Cardiac muscle cell (in vitro differentiated cells and primary cell): ENCODE measurements around the gene C6orf136. TPM values are rescaled to one million over a fixed set of nuclear protein-coding genes. Genes with fewer than 3 reads are reported as not detected.
A peak's percentile ranks its signal among the peaks of the same experiment; 100 is the strongest.

Experiments
- DNase-seq, 2 donors: peaks; one replicate each; pipeline versions ENCODE4 v3.0.0 to v3.0.0-alpha.2; 2010 to 2017; ENCODE audit warnings: low read depth in 1 of 2, low spot score in 1 of 2
- H3K27ac ChIP-seq: fragments of 200-600 bp; sonication (generic); 2 replicates; pipeline ENCODE4 v1.5.1; 2016
- H3K27me3 ChIP-seq: fragments of 200-600 bp; sonication (generic); 2 replicates; pipeline ENCODE4 v1.6.0; 2016; ENCODE audit warnings: control low read depth
- H3K36me3 ChIP-seq: fragments of 200-600 bp; sonication (generic); 2 replicates; pipeline ENCODE4 v1.5.1; 2016; ENCODE audit warnings: control low read depth
- H3K4me1 ChIP-seq: fragments of 200-600 bp; sonication (generic); 2 replicates; pipeline ENCODE4 v1.8.1; 2017; ENCODE audit warnings: low read depth, mild to moderate bottlenecking, mixed run types
- H3K4me3 ChIP-seq: fragments of 200-600 bp; sonication (generic); 2 replicates; pipeline ENCODE4 v1.5.1; 2016; ENCODE audit warnings: mild to moderate bottlenecking
- H3K9me3 ChIP-seq: fragments of 200-600 bp; sonication (generic); 2 replicates; pipeline ENCODE4 v1.5.1; 2017; ENCODE audit warnings: low read depth, mild to moderate bottlenecking, control low read depth
- polyA plus RNA-seq: library from polyadenylated mRNA; unstranded; fragments of >200 nt; fragmentation: Nextera tagmentation; extraction: Ambion mirVana; gene quantifications from 2 replicates; pipeline ENCODE4 v1.2.1, GENCODE V29; 2016
- total RNA-seq: library from RNA; depleted of rRNA; stranded (reverse); fragments of >200 nt; gene quantifications from 2 replicates; pipeline ENCODE4 v1.2.3, GENCODE V29; 2016
- TF ChIP-seq, protein P1 (sequence below): IDR thresholded peaks from 2 replicates; pipeline ENCODE4 v1.5.1; 2012; ENCODE audit warnings: low read depth, mild to moderate bottlenecking, low read length

Gene C6orf136
- total and polyA plus RNA-seq, 2 experiments from 2014 or later: 28.5 to 40.1 TPM

DNA sequence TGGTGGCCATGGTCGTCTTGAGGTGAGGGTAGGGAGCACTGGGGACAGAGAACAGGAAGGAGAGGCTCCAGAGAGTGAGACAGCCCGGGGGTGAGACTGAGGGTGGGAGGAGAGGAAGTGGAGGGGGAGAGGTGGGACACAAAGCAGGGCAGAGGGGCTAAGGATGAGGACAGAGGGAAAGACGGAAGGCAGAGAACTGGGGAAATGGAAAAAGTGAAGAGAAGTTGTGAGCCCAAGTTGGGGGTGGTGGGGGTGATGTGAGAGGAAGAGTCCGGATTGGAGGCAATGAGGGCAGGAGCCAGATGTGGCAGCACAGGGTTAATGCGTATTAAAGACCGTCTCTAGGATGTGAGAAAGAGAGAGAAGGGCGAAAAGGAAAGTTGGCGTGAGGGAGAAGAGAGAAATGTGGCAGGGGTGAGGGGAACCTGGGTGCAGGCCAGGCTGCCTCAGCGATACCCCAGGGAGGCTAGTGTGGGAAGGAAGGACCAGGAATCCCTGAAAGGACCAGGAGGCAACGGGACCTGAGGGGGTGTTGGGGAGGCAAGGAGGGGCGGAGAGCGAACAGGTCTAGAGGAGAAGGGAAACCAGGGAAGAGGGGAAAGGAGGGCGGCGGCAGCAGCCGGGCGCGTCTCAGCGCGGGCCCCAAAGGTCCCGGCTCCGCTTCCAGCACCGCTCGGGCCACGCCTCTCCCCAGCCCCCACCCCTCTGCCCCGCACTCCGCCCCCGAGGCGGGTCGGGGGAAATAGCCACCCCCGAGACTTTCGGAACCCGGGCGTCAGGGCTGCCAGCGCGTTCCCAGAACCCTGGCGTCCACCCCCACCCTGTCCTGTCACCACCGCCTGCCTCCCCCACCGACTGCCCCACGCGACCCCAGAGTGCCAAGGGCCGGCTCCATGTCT, 39.3 kb downstream of the C6orf136 start, which contains the start of gene PPP1R18:
Gene PPP1R18, minus strand, starts transcription at position 637 of the 899 bp plus-strand sequence. Its CDS starts 627 bp downstream, at position 10.
- Histone ChIP-seq H3K27me3 (no peaks in the 10 kb centered on the region), H3K4me3 (peak within 1 kb of the TSS; percentile 63), H3K9me3 (no peaks in the 10 kb centered on the region), H3K36me3 (no peaks in the 10 kb centered on the region), H3K27ac (peak within 1 kb of the TSS; percentile 67), H3K4me1 (peaks cover 63% of the 10 kb centered on the region)
- TF ChIP-seq, protein P1, sequence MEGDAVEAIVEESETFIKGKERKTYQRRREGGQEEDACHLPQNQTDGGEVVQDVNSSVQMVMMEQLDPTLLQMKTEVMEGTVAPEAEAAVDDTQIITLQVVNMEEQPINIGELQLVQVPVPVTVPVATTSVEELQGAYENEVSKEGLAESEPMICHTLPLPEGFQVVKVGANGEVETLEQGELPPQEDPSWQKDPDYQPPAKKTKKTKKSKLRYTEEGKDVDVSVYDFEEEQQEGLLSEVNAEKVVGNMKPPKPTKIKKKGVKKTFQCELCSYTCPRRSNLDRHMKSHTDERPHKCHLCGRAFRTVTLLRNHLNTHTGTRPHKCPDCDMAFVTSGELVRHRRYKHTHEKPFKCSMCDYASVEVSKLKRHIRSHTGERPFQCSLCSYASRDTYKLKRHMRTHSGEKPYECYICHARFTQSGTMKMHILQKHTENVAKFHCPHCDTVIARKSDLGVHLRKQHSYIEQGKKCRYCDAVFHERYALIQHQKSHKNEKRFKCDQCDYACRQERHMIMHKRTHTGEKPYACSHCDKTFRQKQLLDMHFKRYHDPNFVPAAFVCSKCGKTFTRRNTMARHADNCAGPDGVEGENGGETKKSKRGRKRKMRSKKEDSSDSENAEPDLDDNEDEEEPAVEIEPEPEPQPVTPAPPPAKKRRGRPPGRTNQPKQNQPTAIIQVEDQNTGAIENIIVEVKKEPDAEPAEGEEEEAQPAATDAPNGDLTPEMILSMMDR: no peak
- DNase-seq: peak; percentile 73 to 76

DNA sequence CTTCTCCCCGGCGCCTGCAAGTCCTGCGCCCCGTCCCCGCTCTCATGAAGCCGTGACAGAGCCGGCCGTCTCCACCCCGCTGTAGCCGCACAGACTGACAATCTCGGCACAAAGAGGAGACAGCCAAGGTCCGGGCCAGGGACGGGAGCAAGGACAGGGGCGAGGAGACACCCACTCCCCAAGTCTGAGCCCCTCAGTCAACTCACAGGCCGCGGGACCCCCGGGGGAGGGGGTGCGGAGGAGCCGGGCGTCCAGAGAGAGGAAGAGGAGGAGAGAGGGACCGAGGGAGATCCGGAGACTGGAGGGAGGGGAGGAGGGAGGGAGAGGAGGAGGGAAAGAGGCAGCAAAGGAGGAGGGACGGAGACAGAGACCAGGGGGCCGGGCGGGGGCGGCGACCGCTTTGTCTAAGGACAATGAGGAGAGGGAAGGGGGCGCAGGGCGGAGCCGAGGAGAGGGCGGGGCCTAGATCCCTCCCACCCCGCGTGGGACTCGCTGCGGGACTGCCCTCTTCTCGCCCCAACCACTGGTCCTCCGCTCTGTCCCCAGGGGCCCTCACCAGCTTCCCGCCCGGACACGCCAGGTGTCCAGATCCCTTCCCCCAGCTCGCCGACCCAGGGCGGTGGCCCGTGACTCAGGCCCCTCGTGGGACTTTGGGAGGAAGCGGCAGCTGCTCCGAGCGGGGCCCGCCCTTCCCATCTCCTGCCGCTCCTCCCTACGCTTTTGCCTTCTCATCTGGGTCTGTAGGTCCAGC, 40.1 kb downstream of the C6orf136 start:
- H3K36me3 ChIP-seq: no peaks in the 10 kb centered on the region
- DNase-seq: peak; percentile 87 to 98
- H3K9me3 ChIP-seq: no peaks in the 10 kb centered on the region
- TF ChIP-seq, protein P1: no peak
- H3K27me3 ChIP-seq: no peaks in the 10 kb centered on the region
- H3K27ac ChIP-seq: peak overlapping the region; percentile 67
- H3K4me3 ChIP-seq: peak overlapping the region; percentile 63
- peaks cover 59% of the 10 kb centered on the region for H3K4me1 ChIP-seq

DNA sequence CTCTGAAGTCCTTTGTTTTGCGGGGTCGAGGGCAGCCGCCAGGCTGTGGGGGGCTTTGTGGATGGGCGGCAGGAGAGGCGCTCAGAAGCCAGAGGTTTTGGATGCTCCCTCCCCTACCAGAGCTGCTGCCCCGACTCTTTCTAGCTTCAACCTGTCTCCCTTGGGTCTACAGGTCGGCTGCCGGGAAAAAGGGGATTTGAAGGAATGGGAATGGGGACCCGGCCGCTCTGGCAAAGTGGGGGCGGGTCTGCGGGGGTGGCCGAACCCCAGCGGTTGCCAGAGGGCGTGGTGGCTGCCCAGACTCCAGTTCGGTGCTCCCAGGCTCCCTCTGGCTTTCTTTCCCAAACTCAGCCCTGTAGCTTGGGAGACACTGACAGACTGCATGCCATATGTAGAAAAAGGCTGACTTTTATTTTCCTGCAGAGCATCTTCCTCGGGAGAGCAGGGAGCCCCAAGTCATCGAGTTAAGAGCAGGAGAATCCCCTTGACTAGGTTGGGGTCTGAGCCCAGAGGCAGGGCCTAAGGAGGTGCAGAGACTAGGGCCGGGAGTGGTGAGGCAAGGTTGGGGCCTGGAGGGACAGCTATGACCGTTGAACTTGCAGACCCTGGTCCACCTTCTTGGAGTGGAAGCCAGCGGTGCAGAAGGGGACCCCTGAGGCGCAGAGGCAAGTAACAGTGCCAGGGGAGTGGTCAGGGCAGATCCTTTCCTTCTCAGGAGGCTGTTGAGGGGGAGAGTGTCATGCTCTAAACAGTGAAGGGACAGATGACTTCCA, 40.9 kb downstream of the C6orf136 start:
- Histone ChIP-seq H3K36me3 (no peaks in the 10 kb centered on the region), H3K27ac (peak overlapping the region; percentile 10), H3K4me1 (peaks cover 52% of the 10 kb centered on the region), H3K4me3 (peak overlapping the region; percentile 63), H3K27me3 (no peaks in the 10 kb centered on the region), H3K9me3 (no peaks in the 10 kb centered on the region)
- TF ChIP-seq, protein P1: peak; percentile 26
- peak in 1 of 2 donors; percentile 49 for DNase-seq

DNA sequence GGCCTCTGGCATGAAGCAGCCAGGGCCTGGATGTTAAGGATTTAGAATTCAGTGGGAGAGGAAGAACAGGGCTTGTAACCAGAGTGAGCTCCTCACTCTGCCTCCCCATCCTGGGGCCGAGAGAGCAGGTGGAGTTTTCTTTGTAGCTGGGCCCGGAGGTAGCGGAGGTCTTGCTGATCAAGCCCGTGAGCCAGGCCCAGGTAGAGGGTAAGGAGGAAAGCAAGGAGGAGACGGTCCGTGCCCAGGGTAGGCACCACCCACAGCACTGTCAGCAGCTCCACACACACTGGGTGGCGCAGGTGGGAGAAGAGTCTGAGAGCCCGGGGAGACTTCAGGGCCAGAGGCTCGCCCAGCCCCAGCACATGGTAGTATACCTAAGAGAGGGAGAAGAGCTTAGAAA, 41.6 kb downstream of the C6orf136 start:
- DNase-seq: no peak
- H3K9me3 ChIP-seq: no peaks in the 10 kb centered on the region
- no peaks in the 10 kb centered on the region for H3K36me3 ChIP-seq
- peaks cover 44% of the 10 kb centered on the region for H3K4me1 ChIP-seq
- TF ChIP-seq, protein P1: no peak
- no peak overlapping the region for H3K27ac ChIP-seq
- no peak overlapping the region for H3K4me3 ChIP-seq
- no peaks in the 10 kb centered on the region for H3K27me3 ChIP-seq
